ENCODE measurements around the gene ZNF775. TPM values are rescaled to one million over a fixed set of nuclear protein-coding genes. Genes with fewer than 3 reads are reported as not detected.

Gene ZNF775
- total RNA-seq, 1 donor from 2014 or later = 5.0 TPM

GRCh38 chr7:150439967-150440366 lies 60.8 kb downstream of the ZNF775 start:
- peak; percentile 8 for DNase-seq (ENCODE audit: low read depth)

DNA sequence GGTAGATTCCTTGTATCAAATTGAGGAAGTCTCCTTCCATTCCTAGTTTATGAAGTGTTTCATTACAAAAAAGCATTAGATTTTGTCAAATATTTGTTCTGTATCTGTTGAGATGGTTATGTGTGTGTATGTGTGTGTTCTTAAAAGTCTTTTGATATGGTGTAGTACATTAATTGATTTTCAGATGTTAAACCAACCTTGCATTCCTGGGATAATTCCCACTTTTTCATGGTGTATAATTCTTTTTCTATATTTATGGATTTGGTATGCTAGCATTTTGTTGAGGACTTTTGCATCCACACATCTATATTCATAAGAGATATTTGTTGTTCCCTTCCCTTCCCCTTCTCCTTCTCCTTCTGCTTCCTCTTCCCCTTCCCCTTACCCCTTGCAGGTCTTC lies 62.4 kb downstream of the ZNF775 start:
- DNase-seq (ENCODE audit: low read depth) = no peak

DNA sequence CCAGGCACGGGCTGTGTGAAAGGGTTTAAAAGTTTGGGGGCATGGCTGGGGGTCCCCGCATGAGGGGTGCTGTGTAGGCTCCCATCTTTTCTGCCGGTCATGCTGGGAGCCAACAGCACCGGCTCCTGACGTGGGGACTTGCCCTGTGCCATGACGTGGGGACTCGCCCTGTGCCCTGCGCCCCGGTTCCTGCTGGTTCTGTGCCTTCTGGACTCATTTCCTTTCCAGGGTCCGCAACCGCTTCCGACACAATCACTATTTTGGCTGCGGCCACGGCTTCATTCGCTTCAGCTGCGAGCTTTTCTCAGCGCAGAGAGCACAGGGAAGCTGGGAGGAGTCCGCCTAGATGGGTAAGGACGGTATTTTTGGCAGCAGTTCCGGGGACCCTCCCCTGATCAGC lies 63.7 kb downstream of the ZNF775 start:
- no peak for DNase-seq (ENCODE audit: low read depth)

DNA sequence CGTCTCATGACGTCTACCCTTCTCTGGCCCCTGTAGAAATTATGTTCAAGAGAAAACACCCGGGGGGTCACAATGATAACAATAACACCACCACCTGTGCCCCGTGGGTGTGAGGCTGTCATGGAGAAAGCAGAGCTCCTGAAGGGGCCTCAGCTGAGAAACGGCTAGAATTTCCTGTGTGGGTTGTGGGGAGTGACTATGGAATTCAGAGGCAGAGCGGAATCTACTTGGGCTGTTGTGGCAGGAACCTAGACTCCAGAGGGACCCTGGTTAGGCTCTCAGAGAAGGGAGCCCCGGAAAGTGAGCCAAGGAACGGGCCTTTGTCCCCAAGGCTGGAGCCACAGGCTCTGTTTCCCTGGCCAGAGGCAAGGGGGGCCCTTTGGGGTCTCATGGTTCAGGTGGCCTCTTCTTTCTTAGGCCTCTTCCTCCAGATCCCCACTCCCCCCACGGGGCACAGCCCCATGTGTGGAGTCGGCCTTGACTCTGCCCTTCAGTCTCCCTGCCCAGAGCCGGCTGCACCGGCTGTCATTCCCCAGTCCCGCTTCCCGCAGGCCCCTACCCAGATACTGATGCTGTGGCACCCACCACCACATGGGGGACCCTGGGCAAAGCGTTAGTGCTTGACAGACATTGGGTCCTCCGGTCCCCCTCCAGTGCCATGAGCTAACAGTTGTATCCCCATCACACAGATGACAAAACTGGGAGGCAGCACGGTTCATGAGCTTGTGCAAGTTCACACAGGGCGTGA lies 64.8 kb downstream of the ZNF775 start:
- no peak for DNase-seq (ENCODE audit: low read depth)

GRCh38 chr7:150444674-150445365 lies 65.7 kb downstream of the ZNF775 start:
- DNase-seq (ENCODE audit: low read depth) = no peak

DNA sequence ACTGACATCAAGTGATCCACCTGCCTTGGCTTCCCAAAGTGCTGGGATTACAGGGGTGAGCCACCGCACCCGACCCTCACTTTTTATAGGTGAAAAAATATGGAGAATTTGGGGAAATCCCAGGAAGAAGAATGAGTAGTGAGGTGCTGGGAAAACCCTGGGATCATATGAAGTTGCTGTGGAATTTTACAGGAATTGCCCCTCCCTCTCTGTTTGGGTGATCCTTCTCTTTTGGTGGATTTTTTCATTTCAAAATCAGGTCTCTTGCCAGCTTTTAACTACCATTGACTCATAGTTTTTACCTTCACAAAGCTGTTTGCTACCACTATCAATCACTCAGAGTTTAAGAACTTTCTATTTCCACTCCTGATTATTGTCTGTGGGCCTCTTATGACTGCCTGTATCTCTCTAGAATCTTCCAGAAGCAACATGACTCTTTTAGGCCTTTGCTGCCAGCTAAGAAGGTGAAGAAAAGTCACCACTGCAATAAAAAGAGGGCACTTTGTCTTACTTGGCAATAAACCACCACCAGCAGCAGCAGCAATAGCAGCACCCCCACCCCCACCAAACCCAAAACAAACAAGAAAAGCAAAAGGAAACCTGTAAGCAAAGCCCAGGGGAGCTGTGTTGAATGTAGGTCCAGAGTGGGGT lies 67.3 kb downstream of the ZNF775 start:
- DNase-seq (ENCODE audit: low read depth) = peak; percentile 45

Other genes starting within 250 kb of the ZNF775 start
- 30.6 and 86.5 TPM in 2 replicates for gene LRRC61, start 56.0 kb upstream of the ZNF775 start, total RNA-seq
- 40.1 and 81.8 TPM in 2 replicates for gene ACTR3C, start 55.8 kb upstream of the ZNF775 start, total RNA-seq
- gene RARRES2, start 37.7 kb upstream of the ZNF775 start, total RNA-seq = 28.5 and 161 TPM in 2 replicates
- 39.6 and 77.0 TPM in 2 replicates for gene REPIN1, start 10.5 kb upstream of the ZNF775 start, total RNA-seq
- 0.15 and 0.17 TPM in 2 replicates for gene GIMAP8, start 71.3 kb downstream of the ZNF775 start, total RNA-seq
- gene GIMAP7, start 135.5 kb downstream of the ZNF775 start, total RNA-seq = 0.05 and 0.35 TPM in 2 replicates
- gene GIMAP4, start 188.1 kb downstream of the ZNF775 start, total RNA-seq = 2.1 TPM in 1 of 2 replicates, not detected in the other

All from renal cortical epithelial cell (primary cell).